ENCODE results near the gene RASSF1. TPM values are rescaled to one million over a fixed set of nuclear protein-coding genes. Genes with fewer than 3 reads are reported as not detected.
"Not testable (repeated sequence)": the region's sequence is repeated elsewhere in the genome, so short reads cannot be mapped to it uniquely, and the experiment has no call there.

Gene RASSF1
- total RNA-seq, 2 donors from 2014 or later, result 48.2 to 65.4 TPM

DNA sequence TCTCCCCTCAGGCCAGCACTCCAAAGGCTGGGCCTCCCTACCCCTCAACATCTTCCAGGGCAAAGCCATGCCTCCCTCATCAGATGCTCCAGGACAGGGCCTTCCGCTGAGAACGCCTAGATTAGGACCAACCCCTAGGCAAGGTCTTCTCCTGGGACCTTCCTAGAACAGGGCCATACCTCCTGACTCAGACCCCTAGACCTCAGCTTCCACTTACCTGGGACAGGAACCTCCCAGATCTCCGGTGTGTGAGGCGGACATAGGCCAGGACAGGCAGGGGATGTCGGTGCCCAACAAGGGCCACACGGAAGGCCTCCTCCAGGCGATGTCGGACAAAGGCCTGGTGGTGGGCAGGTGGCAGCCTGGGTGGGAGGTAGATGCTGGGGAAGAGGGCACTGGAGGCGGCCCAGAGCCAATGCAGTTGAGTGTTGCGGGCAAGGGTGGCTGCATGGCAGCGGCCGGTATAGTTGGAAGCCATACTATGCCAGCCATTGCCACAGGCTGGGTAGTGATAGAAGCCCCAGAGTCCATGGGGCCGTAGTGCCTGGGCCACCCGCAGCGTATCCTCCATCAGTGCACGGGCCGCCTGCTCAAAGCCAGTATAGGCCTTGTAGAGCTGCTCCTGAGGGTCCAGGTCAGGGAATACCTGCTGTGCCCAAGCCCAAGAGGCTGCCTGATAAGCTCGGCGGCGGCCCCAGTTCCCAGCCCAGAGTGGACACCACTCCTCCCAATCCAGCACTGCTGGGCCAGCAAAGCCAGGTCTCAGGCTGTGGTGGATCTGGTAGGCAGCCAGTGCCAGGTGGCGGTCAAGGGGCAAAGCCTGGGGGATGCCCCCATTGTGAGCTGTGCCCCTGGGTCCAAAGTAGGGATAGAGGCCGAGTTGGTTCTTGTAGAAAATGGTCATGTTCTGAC is 45.9 kb downstream of the RASSF1 start:
- Mint-ChIP-seq H3K4me1 (ENCODE audit: low read depth in 2 of 2) (peaks cover 23 to 30% of the 10 kb centered on the region in 2 donors), H3K27me3 (no peaks in the 10 kb centered on the region), H3K9me3 (no peaks in the 10 kb centered on the region), H3K4me3 (no peak overlapping the region), H3K36me3 (no peaks in the 10 kb centered on the region), H3K27ac (no peak overlapping the region)
- DNase-seq (ENCODE audit: low spot score), result no peak
- ATAC-seq, result no peak

DNA sequence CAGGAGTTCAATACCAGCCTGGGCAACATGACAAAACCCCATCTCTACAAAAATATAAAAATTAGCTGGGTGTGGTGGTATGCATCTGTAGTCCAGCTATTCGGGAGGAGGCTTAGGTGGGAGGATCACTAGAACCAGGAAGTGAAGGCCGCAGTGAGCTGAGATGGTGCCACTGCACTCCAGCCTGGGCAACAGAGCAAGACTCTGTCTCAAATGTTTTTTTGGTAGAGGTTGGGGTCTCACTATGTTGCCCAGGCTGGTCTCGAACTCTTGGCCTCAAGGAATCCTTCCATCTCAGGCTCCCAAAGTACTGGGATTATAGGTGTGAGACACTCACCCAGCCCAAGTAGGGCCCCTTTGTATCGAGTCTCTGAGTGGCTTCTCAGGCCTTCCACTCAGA is 46.5 kb downstream of the RASSF1 start:
- Mint-ChIP-seq H3K27ac (no peak overlapping the region), H3K27me3 (no peaks in the 10 kb centered on the region), H3K4me1 (ENCODE audit: low read depth in 2 of 2) (peaks cover 20 to 25% of the 10 kb centered on the region in 2 donors), H3K4me3 (no peak overlapping the region), H3K36me3 (no peaks in the 10 kb centered on the region), H3K9me3 (no peaks in the 10 kb centered on the region)
- ATAC-seq (no peak), DNase-seq (ENCODE audit: low spot score) (peak; percentile 1)

DNA sequence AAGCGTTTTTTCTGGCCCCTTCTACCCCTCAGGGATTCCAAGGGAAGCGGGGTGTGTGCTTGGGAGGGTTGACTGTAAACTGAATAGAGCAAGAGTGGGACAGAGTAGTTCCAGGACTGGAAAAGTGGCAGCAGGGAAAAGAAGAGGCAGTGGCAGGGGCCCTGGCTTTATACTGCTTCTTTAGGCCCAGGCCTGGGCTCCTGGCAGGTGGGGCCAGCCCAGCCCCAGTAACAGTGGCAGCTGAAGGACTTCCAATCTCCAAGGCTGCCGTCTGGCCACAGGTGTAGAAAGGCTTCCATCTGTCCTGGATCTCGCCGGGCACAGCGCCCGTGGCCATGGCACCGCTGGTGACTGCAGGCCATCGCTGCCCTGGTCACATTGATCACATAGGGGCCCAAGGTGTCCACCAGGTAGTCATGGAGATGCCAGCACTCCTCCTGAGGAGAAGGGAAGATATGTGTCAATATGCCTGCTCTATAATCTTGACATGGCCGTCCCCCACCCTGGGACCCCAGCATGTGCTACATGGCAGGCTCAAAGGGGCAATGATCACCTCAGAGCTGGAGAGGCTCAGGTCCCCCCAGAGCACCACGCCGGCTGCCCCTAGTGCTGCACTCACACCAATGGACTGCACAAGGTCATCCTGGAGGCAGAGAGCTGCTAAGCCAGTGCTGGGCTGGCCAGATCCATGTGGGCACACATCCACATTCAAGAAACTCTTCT is 47.4 kb downstream of the RASSF1 start:
- no peak for DNase-seq (ENCODE audit: low spot score)

DNA sequence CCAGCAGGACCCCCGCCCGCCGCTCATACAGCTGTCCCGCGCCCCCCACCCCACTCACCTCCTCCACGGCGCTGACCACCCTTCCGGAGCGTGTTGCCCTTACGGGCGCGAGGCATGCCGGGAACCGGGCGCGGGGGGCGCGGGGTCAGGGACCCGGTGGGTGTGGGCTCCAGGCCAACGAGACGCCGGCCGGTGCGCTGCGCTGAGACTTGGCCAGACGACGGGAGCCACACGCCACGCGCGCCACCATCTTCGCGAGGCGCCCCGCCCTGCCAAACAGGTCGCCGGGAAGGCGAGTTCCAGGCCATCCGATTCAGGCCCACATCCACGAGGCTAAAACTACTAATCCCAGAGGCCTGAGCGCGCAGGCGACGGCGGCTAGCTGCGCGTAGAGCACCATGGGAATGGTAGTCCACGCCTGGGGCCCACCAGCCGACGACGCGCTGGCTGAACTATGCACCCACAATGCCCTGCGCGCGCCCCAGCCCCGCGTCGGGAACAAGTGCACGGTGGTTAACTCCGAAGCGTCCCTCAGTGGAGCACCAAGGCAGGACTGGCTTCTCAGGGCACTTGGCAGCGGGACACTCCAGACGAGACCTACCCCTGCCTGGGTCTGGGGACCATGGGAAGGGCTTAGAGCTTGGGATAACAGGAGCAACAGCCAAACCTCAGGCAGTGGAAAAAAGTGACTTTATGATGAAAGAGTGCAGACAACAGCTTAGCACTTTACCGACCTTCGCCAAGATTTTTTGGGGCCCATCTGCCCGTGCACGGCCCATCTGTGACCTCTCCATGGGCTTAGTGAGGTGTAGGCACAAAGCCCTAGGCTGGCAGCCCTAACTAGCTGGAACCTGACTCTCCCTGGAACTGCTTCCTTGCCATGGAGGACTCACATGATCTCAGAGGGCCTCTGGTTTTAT is 48.2 kb downstream of the RASSF1 start, which contains the start of gene IFRD2:
Gene IFRD2 (minus strand): TSS at position 271 of the 920 bp plus-strand sequence. CDS start 155 bp downstream, at position 116.
- peak within 1 kb of the TSS; percentile 70 to 92 for H3K27ac Mint-ChIP-seq
- peak within 1 kb of the TSS; percentile 89 for H3K4me3 Mint-ChIP-seq
- peak; percentile 98 to 99 for ATAC-seq
- peaks cover 12 to 17% of the 10 kb centered on the region in 2 donors for H3K4me1 Mint-ChIP-seq (ENCODE audit: low read depth in 2 of 2)
- no peaks in the 10 kb centered on the region for H3K36me3 Mint-ChIP-seq
- H3K27me3 Mint-ChIP-seq, result no peaks in the 10 kb centered on the region
- peak; percentile 97 for DNase-seq (ENCODE audit: low spot score)
- H3K9me3 Mint-ChIP-seq, result no peaks in the 10 kb centered on the region

More for the DNA sequence above, 47.4 kb downstream of the RASSF1 start:
- Mint-ChIP-seq H3K27ac (peak overlapping the region; percentile 70 to 92), H3K36me3 (no peaks in the 10 kb centered on the region), H3K27me3 (no peaks in the 10 kb centered on the region), H3K4me1 (ENCODE audit: low read depth in 2 of 2) (peaks cover 15 to 21% of the 10 kb centered on the region in 2 donors), H3K9me3 (no peaks in the 10 kb centered on the region), H3K4me3 (peak overlapping the region; percentile 89)
- no peak for ATAC-seq

- H3K4me3 Mint-ChIP-seq, result peak overlapping the region; percentile 41
- peaks cover 12 to 17% of the 10 kb centered on the region in 2 donors for H3K4me1 Mint-ChIP-seq (ENCODE audit: low read depth in 2 of 2)
- H3K27ac Mint-ChIP-seq, result no peak overlapping the region
- H3K9me3 Mint-ChIP-seq, result no peaks in the 10 kb centered on the region
- no peaks in the 10 kb centered on the region for H3K27me3 Mint-ChIP-seq
- H3K36me3 Mint-ChIP-seq, result no peaks in the 10 kb centered on the region
- no peak for DNase-seq (ENCODE audit: low spot score)
- ATAC-seq, result no peak
These were observed 50.4 kb downstream of the RASSF1 start for GRCh38 chr3:50290161-50290641.

DNA sequence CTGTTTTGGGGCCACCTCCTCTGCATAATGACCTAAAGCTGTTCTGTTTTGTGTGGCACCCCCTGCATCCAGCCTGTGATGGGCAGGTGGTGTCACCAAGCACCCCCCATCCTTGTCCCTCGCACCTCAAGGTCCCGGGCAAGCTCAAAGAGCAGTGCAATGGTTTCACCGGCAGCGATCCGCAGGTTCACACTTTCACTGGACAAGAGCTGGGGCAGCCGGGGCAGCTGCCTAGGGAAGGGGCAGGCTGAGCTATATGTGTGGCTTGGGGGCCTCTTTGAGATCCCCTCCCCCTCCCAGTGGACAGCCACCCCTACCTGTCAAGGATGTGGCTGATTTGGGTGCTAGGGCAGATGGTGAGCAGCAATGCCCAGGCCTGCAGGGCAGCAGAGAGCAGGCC is 51.5 kb downstream of the RASSF1 start:
- DNase-seq (ENCODE audit: low spot score) (no peak), ATAC-seq (no peak)
- no peaks in the 10 kb centered on the region for H3K27me3 Mint-ChIP-seq
- peak overlapping the region; percentile 10 for H3K4me3 Mint-ChIP-seq
- H3K36me3 Mint-ChIP-seq, result no peaks in the 10 kb centered on the region
- H3K4me1 Mint-ChIP-seq (ENCODE audit: low read depth in 2 of 2), result peaks cover 12 to 17% of the 10 kb centered on the region in 2 donors
- H3K27ac Mint-ChIP-seq, result no peak overlapping the region
- H3K9me3 Mint-ChIP-seq, result no peaks in the 10 kb centered on the region

DNA sequence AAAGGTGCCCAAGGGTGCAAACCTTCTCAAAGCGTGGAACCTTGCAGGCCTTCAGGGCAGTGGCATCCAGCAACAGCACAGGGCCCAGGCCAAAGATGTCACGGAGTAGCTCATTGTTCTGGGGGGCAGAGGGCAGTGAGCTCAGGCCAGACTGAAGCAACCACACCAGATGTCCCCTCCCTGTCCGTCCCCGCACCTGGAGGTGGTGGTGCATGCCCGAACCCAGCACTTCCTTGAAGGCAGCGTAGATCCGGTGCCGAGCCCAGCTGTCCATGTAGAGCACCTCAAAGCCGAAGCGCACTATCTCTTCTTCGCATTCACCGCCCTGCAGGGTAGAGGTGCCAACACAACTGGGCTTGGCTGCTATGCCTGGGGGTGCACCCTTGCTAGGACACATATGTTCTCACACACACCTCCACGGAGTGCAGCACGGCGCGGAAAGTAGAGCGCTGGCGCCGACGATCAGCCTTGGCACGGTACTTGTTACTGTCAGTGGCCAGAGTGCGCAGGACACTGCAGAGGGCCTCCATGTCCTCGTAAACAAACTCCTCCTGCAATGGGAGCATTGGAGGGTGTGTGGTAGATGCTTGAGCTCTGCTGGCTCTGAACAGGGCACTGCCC is 52.1 kb downstream of the RASSF1 start:
- DNase-seq (ENCODE audit: low spot score) (no peak), ATAC-seq (no peak)
- H3K4me3 Mint-ChIP-seq, result no peak overlapping the region
- H3K36me3 Mint-ChIP-seq, result no peaks in the 10 kb centered on the region
- no peak overlapping the region for H3K27ac Mint-ChIP-seq
- peaks cover 12 to 17% of the 10 kb centered on the region in 2 donors for H3K4me1 Mint-ChIP-seq (ENCODE audit: low read depth in 2 of 2)
- no peaks in the 10 kb centered on the region for H3K9me3 Mint-ChIP-seq
- no peaks in the 10 kb centered on the region for H3K27me3 Mint-ChIP-seq

- Mint-ChIP-seq H3K27me3 (no peaks in the 10 kb centered on the region), H3K27ac (no peak overlapping the region), H3K4me3 (no peak overlapping the region), H3K36me3 (no peaks in the 10 kb centered on the region), H3K4me1 (ENCODE audit: low read depth in 2 of 2) (peaks cover 4 to 8% of the 10 kb centered on the region in 2 donors), H3K9me3 (no peaks in the 10 kb centered on the region)
- DNase-seq (ENCODE audit: low spot score) (no peak), ATAC-seq (no peak)
These were observed 53.4 kb downstream of the RASSF1 start for GRCh38 chr3:50287262-50287661.

DNA sequence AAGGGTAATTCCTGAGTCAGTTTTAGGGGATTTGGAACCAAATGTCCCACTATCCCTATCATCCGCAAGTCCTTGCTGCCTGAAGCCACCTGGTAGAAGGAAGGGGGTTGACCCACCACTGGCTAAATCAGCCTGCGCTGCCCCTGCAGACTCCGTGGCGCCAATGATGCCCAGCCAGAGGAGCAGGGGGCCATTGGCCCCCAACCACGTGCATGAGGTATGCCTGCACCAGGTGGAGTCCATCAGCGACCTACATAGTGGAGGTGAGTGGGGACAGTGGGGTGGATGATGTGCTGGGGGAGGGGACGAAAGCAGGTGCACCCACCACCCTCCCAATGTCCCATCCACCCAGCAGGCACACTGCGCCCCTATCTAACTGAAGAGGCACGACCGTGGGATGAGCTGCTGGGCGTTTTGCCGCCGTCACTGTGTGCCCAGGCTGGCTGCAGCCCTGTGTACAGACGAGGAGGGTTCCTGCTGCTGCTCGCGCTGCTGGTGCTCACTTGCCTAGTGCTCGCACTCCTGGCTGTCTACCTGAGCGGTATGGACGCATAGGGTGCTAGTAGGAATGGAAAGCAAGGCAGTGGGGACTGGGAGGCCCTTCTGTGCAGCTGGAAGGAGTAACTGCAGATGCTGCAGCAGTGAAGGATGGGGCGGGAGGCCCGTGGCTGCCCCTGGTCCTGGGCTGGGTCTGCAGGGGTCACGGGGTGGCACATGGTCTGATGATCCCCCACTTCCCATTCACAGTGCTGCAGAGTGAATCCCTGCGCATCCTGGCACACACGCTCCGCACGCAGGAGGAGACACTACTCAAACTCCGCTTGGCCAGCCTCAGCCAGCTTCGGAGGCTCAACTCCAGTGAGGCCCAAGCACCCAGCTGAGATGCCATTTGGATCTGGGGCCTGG is 54.1 kb downstream of the RASSF1 start:
- H3K4me1 Mint-ChIP-seq (ENCODE audit: low read depth in 2 of 2), result peaks cover 4 to 6% of the 10 kb centered on the region in 2 donors
- H3K36me3 Mint-ChIP-seq, result no peaks in the 10 kb centered on the region
- no peaks in the 10 kb centered on the region for H3K9me3 Mint-ChIP-seq
- DNase-seq (ENCODE audit: low spot score) (no peak), ATAC-seq (no peak)
- no peak overlapping the region for H3K4me3 Mint-ChIP-seq
- no peaks in the 10 kb centered on the region for H3K27me3 Mint-ChIP-seq
- no peak overlapping the region for H3K27ac Mint-ChIP-seq

DNA sequence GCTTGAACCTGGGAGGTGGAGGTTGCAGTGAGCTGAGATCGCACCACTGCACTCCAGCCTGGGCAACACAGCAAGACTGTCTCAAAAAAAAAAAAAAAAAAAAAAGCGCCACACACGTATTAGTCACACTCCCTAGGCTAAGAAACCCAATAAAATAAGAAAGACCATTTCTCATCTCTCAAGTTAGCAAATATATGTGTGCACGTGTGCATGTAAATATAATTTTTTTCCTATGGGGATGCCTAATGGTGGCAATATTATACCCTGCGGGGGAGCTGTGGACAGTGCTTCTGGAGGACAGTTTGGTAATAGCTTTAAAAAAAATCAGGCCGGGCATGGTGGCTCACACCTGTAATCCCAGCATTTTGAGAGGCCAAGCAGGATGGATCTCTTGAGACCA is 56.5 kb downstream of the RASSF1 start:
- not testable (repeated sequence) for ATAC-seq; H3K36me3 Mint-ChIP-seq; H3K9me3 Mint-ChIP-seq; H3K27me3 Mint-ChIP-seq; H3K27ac Mint-ChIP-seq; DNase-seq (ENCODE audit: low spot score); H3K4me1 Mint-ChIP-seq (ENCODE audit: low read depth in 2 of 2); H3K4me3 Mint-ChIP-seq
